ENCODE results near the gene GRM6. TPM values are rescaled to one million over a fixed set of nuclear protein-coding genes. Genes with fewer than 3 reads are reported as not detected.

Gene GRM6
- total RNA-seq, 1 experiment from 2014 or later, result 0.33 TPM

DNA sequence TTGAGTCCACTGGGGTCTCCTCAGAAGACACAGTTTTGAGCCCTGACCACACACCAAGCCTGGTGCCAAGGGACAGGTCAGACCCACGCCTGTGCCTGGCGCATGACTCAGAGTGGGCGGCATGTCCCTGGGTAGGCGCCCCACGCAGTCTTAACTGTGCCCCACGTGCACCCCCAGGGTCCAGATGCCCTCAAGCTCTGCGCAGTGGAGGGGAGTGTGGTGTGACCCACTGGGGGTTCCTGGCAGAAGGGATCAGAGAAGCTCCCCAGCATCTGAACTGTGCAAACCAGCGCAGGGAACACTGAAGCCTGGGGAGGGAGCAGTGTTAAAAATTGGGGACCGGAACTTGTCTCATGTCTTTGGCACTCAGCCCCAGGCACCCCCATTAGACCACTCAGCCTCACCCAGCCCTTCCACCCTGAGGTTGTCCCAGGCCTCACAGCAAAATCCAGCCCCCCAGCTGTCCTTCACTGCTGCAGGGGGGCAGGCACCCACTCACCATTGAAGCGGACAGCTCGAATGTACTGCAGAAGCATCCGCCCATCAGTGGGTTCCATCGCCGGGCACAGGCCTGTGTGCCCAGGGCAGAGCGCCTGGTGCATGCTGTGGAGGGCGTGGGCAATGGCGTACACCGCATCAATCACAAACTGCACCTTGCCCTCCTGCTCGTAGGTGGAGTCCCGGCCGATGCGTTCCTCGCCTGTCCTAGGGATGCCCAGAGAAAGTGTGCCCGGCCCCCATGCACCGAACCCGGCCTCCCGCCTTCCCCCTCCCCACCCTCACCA, 6.5 kb downstream of the GRM6 start (continued):
- no peak for TF ChIP-seq AR (CRISPR knock-in tag; IDR thresholded peaks at IDR 0.05)

DNA sequence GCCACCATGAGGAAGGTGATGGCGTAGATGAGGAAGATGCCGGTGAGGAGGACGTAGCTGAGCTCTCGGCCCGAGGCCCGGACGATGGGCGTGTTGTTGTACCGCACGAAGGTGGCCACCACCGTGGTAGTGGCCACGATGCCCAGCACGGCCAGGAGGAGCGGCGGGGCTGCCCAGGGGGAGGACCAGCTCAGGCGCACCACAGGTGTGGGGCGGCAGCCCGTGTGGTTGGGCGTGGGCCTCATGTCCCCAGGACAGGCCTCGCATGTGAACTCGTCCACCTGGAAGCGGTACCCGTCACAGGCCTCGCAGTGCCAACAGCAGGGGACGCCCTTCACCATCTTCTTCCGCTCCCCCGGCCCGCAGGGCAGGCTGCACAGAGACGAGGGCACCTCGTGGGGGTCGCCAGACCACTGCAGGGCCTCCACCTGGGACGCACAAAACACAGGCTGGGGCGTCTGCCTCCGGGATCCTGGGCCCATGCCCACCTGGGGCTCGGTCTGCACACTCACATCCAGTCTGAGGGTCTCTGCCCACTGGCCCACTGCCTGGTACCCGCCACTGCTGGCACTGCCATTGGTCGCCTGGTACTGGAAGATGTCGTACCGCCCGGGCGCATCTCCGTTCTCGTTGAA, 8.7 kb downstream of the GRM6 start:
- CTCF ChIA-PET, result no interaction called here
- H3K9me3 Mint-ChIP-seq, result peaks cover 56% of the 10 kb centered on the region
- ATAC-seq, result no peak
- no peaks in the 10 kb centered on the region for H3K4me1 Mint-ChIP-seq
- TF ChIP-seq, protein P1, sequence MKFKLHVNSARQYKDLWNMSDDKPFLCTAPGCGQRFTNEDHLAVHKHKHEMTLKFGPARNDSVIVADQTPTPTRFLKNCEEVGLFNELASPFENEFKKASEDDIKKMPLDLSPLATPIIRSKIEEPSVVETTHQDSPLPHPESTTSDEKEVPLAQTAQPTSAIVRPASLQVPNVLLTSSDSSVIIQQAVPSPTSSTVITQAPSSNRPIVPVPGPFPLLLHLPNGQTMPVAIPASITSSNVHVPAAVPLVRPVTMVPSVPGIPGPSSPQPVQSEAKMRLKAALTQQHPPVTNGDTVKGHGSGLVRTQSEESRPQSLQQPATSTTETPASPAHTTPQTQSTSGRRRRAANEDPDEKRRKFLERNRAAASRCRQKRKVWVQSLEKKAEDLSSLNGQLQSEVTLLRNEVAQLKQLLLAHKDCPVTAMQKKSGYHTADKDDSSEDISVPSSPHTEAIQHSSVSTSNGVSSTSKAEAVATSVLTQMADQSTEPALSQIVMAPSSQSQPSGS (CRISPR knock-in tag; IDR thresholded peaks at IDR 0.05; ENCODE audit: borderline replicate concordance, low read depth), result no peak
- TF ChIP-seq ETV6 (CRISPR knock-in tag; IDR thresholded peaks at IDR 0.05) (no peak), ZNF232 (CRISPR knock-in tag; IDR thresholded peaks at IDR 0.05) (no peak), MXD4 (CRISPR knock-in tag; IDR thresholded peaks at IDR 0.05; ENCODE audit: borderline replicate concordance) (no peak), FOXK1 (CRISPR knock-in tag; IDR thresholded peaks at IDR 0.05) (no peak), SP1 (CRISPR knock-in tag; conservative IDR thresholded peaks at IDR 0.05) (no peak), AFF4 (CRISPR knock-in tag; IDR thresholded peaks at IDR 0.05; ENCODE audit: borderline replicate concordance) (no peak), ATF6 (CRISPR knock-in tag; IDR thresholded peaks at IDR 0.05) (no peak)
- peaks cover 46% of the 10 kb centered on the region for H3K36me3 Mint-ChIP-seq
- H3K27me3 Mint-ChIP-seq (ENCODE audit: low read depth), result peaks cover 23% of the 10 kb centered on the region
- no peak for DNase-seq (ENCODE audit: low spot score)
- no peak overlapping the region for H3K4me3 Mint-ChIP-seq
- POLR2A ChIA-PET, result no interaction called here
- H3K27ac Mint-ChIP-seq, result no peak overlapping the region

Measured in WTC11 (cell line).